ENCODE data around the gene TCF23.

Gene TCF23

DNA sequence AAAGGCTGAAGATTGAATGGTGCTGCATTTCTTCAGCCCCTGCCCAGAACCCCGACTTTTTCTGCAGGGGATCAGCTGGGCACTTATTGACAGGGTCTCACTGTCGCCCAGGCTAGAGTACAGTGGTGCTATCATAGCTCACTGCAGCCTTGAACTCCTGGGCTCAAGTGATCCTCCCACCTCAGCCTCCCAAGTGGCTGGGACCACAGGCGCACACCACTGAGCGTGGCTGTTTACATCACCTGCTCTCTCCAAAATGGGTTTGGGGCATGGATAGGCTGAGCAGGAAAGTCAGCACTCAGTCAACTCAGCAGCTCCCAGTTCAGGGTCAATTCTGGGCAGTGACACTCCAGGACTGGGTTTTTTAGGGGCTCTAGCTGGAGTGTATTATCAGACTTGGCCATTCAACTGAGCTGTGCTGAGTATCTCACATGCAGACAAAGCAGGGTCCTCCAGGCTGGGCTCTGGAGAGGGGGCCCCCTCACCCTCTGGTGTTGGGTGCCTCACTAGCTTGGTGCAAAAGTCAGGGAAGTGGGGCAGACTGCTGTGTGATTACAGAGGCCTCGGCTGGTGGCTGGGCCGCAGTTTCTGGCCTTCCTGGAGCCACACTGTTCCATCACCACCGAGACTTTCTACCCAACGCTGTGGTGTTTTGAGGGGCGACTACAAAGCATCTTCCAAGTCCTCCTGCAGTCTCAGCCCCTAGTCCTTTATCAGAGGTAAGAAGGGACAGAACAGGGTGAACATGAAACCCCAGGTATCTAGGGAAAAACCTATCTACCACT, 20.7 kb upstream of the TCF23 start:
- no peak for DNase-seq
- intact Hi-C loops (cut with DNase I): no loop called here

- DNase-seq: no peak
Observed at GRCh38 chr2:27128668-27129571, 19.9 kb upstream of the TCF23 start.

DNA sequence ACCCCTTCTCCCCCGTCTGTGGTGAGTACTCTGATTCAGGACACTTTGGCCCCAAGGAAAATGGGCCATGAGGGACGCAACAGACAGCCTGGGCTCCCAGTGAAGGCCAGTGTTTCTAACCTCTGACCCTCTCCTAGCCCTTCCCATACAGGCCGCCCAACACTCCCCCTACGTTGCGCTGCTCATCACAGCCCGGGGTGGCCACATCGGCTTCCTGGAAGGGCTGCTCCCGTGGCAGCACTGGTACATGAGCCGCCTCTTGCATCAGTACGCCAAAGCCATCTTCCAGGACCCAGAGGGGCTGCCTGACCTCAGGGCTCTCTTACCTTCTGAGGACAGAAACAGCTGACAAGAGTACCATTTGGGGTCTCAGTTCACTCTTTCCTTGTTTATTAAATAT, 18.4 kb upstream of the TCF23 start:
- no peak for DNase-seq
- intact Hi-C loops (cut with DNase I): loop anchor here (5.0 kb wide), 2 partner anchors 43 to 82 kb away; partner anchors contain the start of genes ATRAID, KHK and SLC5A6

More at GRCh38 chr2:27128668-27129571, 19.9 kb upstream of the TCF23 start:
- intact Hi-C loops (cut with DNase I): no loop called here

DNA sequence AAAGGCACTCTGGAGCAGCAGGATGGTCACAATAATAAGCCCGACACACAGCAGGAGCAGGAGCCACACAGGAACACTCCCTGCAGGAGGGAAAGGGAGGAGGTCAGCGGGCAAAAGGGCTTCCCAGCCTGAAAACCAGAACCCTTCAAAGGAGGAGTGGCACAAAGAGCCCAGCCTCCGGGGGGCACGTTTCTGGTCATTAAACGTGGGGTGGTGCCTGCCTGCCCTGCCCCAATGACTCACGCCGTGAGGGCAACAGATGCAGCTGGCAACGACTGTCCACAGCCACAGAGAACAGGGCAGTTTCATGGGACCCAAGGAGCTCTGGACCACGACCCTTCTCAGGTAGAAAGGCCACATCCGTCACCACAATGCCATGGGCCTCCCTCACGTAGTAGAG, 17.4 kb upstream of the TCF23 start:
- DNase-seq: no peak
- intact Hi-C loops (cut with DNase I): loop anchor here (5.0 kb wide), 2 partner anchors 44 to 81 kb away; partner anchors contain the start of genes ATRAID, KHK and SLC5A6

DNA sequence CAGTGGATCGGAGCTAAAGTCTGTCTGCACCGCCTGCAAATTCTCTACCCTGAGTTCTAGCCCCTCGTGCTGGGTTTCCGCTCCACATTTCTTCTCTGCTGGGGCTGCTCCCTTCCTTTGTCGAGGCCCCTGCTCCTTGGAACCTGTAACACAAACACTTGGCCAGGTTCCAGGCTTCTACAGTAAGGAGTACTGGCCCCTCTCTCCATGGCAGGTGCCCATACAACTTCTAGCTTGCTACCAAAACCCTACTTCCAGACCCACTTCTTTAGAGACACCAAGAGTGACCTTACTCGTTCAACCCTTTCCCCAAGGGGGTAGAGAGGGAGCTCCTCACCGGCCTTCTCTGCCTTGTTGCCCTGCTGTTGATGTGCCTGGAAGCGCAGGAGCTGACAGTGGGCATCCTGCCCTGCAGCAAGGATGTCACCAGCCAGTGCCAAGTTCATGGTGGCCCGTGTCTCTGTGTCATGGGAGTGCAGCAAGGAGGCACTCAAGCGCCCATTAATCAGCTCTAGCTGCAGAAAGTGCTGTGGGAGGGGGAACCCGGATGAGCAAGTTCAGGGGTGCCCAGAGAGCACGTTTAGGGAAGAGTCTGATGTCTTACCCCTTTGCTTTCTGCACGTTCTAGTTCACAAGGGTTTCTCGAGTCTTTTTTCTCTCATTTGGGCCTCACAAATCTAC, 15.5 kb upstream of the TCF23 start:
- DNase-seq: no peak
- intact Hi-C loops (cut with DNase I): loop anchor here (5.0 kb wide), 2 partner anchors 46 to 79 kb away; partner anchors contain the start of genes ATRAID, KHK and SLC5A6

DNA sequence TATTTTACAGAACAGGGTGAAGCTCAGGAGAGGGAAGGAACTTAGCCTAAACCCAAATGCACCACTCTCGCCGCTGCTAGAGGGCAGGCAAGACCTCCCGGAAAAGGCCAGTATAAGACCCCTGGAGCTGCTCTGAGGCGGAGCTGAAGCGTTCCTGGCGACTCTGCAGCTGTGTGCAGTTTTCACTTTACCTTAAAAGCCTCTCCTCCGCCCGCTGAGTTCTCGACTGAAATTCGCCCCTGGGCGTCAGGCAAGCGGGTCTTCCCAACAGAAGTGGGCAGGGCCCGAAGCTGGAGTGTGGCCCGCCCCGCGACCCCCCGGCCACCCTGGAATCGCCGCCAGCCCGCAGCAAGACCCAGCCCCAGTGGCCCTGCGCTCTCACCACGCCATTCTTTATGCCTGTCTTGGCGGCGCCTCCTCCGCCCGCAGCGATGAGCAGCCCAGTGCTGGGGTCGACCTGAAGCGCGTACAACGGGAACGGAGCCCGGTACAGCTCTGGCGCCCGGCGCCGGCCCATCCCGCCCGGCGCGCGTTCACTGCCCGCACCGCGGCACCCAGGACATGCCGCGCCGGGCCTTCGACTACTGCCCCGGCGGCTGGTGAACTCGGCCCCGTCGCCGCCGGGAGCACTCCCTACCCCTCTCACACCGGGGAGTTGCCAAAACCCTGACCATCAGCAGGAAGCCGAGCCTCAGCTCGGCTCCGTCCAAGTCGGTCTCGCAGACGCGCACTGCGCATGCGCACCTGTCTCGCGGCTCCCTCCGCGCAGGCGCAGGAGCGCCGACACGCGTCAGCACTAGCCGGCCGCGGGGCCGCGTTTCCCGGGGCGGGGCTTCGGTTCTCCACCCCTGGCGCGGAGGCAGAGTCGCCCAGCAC, 14.7 kb upstream of the TCF23 start, which contains the start of gene PREB:
PREB (minus strand) TSS at position 732 of the 876 bp plus-strand sequence; CDS start at position 517, 215 bp downstream.
- DNase-seq: peak; percentile 90 to 99 (median 96)
- intact Hi-C loops (cut with DNase I): loop anchor here (5.0 kb wide), 2 partner anchors 47 to 78 kb away; partner anchors contain the start of genes ATRAID, KHK and SLC5A6

DNA sequence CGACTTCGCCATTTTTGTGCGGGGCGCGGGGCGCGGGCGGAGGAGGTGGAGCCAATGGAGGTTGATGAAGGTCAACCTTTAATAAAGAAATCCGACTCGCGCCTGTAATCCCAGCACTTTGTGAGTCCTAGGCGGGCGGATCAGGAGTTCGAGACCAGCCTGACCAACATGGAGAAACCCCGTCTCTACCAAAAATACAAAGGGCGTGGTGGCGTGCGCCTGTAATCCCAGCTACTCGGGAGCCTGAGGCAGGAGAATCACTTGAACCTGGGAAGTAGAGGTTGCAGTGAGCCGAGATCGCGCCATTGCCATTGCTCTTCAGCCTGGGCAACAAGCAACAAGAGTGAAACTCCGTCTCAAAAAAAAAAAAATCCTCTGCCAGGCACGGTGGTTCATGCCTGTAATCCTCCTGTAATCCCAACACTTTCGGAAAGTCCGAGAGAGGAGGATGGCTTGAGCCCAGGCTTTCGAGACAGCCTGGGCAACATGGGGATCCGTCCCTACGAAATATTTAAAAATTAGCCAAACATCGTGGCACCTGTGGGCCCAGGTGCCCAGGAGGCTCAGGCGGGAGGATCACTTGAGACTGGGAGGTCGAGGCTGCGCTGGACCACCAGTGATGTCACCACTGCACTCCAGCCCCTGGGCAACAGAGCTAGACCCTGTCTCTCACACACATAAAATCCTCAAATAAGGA, 13.9 kb upstream of the TCF23 start:
- intact Hi-C loops (cut with DNase I): loop anchor here (5.0 kb wide), 2 partner anchors 48 to 77 kb away; partner anchors contain the start of genes ATRAID, KHK and SLC5A6
- DNase-seq: no peak

DNA sequence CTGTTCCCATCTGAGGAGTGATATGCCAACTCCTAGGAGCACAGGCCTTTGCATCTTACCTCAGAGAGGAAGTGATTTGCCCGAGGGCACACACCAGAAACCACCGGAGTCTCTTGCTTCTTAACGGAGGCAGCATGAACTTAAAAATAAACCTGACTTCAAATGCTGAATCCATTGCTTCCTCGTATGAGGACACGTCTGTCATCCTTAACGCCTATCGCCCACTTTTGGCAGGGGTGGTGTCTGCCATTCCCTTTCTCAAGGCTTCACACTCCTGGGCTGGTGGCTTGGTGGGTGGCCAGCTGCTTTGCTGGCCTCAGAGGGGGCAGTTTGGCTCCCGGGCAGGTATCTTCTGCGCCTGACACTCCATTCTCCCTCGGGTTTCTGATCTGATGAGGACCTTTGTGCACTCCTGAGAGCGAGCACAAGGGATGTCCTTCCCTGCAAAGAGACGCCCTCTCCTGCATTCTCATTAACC, 13.3 kb upstream of the TCF23 start:
- peak in 1 of 10 donors; percentile 84 for DNase-seq
- intact Hi-C loops (cut with DNase I): no loop called here

DNA sequence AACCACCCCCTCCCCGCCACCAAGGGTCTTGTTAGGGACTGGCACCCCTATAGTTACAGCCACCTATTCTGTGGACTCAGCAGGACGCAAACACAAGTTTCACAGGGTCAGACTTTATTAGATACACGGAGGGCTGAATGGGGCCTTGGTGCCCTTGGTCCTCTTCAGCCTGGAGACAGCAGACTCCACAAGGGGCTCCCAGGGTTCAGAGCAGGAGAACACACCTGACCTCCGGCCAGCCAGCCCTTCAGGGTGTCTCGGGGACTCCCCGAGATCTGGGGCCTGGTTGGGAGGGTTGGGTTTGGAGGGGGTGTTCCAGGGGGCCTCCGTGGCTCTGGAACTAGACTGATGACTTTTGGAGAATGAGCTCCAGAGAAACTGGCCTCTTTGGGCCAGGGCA, 12.1 kb upstream of the TCF23 start:
- intact Hi-C loops (cut with DNase I): no loop called here
- peak in 1 of 10 donors; percentile 35 for DNase-seq

DNA sequence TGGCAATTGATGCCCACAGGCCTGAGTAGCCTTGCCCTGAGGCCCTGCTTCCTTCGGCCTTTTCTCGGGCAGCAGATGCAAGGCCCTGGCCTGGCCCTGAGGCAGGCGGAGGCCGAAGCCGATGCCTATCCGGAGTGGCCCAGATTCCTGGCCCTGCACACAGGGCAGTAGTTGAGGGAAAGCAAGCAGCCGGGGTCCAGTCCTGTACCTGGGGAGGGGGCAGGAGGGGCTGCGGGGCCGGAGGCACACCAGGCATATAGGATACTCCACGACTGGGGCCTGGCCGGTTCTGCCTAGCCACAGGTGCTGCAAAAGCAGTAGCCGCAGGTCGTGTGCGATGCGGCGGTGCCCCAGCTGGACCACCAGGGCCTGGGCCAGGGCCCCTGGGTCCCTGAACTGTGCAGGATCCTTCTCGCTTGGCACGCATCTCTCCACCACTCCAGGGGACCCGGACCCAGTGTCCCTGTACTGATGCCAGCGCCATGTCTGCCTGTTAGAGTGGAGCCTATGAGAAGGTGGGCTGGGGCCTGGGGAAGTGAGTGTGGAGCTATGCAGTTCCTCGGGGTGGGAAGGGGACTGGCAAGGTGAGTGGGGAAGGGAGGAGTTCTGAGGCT, 11.4 kb upstream of the TCF23 start:
- DNase-seq: peak in 2 of 10 donors; percentile 23 to 76
- intact Hi-C loops (cut with DNase I): no loop called here

DNA sequence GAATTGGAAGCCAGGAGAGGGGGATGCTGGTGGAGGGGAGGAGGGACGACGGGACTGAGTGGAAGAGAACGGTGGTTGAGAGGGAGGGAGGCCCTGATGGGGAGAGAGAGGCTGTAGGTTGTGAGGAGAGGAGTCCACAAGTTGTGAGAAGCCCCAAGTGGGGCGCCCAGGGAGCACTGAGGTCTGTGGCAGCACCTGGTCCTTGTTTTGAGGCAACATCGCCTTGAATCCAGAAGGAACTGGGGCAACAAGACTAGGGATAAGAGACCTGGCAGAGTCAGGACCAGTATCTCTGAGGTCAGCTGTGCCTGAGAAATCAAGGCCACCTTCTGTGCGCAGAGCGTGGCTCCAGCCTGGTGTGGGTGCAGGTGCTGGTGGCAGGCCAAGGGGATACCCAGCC, 10.7 kb upstream of the TCF23 start:
- DNase-seq: peak in 1 of 10 donors; percentile 21

GRCh38 chr2:27139310-27139709, 9.5 kb upstream of the TCF23 start, which contains the start of gene PRR30:
Gene PRR30, minus strand, starts transcription at chr2:27139410. Its CDS starts 1,081 bp downstream, at chr2:27138329.
- intact Hi-C loops (cut with DNase I): no loop called here

More for the DNA sequence above, 10.7 kb upstream of the TCF23 start:
- intact Hi-C loops (cut with DNase I): no loop called here

GRCh38 chr2:27143285-27143684, 5.5 kb upstream of the TCF23 start:
- intact Hi-C loops (cut with DNase I): no loop called here
- no peak for DNase-seq

More at GRCh38 chr2:27139310-27139709, 9.5 kb upstream of the TCF23 start, which contains the start of gene PRR30:
- no peak for DNase-seq

DNA sequence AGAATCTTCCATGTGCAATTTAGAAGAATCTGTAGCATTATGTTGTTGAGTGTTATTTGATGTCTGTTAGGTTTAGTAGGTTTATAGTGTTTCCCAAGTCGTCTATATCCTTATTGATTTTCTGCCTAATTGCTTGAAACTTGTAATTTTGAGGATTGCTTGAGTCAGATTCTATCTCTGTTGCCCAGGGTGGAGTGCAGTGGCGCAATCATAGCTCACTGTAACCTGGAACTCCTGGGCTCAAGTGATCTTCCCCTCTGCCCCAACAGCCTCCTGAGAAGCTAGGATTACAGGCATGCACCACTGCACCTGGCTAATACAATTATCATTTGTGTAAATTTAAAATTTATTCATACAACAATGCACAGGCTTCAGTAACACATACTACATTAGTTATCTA, 3.1 kb upstream of the TCF23 start:
- intact Hi-C loops (cut with DNase I): no loop called here
- DNase-seq: no peak

- no peak for DNase-seq
- intact Hi-C loops (cut with DNase I): no loop called here
Observed at GRCh38 chr2:27147935-27148334, 869 bp upstream of the TCF23 start.

DNA sequence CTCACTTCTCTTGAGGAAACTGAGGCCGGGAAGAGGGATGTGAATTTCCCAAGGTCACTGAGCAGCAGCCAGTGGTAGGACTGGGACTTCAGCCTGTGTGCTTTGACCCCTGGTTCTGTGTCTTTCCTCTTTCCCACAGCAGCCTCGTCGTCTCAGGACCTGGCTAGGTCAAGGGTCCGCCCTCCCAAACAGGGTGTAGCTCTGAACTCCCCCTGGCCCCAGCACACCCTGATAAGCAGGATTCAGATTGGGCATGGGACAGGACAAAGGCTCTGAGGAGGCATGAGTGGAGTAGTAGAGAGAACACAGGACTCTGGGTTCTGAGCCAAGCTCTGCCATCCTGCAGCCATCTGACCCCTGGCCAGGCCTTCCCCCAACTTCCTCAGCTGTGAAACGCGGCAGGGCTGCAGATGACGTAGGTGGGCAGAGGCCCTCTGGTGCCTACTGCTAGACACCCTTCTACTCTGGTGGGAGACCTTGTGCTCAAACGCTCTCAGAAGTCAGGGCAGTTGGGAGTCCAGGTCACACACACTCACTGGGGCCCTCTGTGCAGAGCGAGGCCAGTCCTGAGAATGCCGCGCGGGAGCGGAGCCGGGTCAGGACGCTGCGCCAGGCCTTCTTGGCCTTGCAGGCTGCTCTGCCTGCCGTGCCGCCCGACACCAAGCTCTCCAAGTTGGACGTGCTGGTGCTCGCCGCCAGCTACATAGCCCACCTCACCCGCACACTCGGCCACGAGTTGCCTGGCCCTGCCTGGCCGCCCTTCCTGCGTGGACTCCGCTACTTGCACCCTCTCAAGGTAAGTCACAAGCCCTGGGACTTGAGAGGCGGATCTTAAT, 984 bp downstream of the TCF23 start:
- intact Hi-C loops (cut with DNase I): no loop called here
- no peak for DNase-seq

DNA sequence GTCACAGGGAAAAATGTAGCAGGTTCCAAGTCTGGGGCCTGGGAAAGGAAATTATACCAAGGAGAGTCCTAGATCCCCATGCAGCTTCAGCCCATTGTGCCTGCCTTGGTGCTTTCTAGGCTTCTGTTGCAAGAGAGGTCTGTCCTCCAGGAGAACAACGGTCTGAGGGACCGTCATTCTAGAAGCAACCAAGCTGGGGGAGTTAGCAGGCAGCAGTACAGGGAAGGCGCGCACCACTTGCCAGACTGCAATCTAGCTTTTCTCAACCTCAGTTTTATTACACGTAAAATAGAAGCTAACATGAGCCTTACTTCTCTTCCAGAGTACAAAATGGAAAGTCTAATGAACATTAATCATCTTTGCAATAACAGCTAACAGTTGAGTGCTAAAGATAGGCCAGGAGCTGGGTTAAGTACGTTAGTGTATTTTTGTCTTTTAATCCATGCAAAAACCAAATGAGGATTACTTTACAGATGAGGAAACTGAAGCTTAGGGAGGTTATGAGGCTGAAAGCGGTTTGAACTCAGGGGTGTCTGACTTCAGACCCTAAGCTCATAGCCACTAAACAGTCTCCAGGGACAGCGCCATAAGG, 1.9 kb downstream of the TCF23 start:
- intact Hi-C loops (cut with DNase I): no loop called here
- DNase-seq: no peak
